ENCODE measurements around the gene TNFSF12.

TNFSF12 gene

DNA sequence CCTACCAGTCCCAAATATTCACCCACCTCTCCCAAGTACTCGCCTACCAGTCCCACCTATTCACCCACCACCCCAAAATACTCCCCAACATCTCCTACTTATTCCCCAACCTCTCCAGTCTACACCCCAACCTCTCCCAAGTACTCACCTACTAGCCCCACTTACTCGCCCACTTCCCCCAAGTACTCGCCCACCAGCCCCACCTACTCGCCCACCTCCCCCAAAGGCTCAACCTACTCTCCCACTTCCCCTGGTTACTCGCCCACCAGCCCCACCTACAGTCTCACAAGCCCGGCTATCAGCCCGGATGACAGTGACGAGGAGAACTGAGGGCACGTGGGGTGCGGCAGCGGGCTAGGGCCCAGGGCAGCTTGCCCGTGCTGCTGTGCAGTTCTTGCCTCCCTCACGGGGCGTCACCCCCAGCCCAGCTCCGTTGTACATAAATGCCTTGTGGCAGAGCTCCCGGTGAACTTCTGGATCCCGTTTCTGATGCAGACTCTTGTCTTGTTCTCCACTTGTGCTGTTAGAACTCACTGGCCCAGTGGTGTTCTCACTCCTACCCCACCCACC, 34.9 kb upstream of the TNFSF12 start:
- Histone ChIP-seq H2BK120ac (ENCODE audit: insufficient read depth, low read length, poor library complexity) (no peak overlapping the region), H3K27ac (ENCODE audit: low read depth, low read length) (no peak overlapping the region), H4K8ac (ENCODE audit: low read depth, low read length) (no peak overlapping the region), H3K9ac (ENCODE audit: low read length) (no peak overlapping the region), H3K4me3 (ENCODE audit: low read depth, low read length) (no peak overlapping the region), H2BK12ac (ENCODE audit: low read length) (no peak overlapping the region), H4K91ac (ENCODE audit: low read depth, low read length) (no peak overlapping the region), H3K4ac (ENCODE audit: low read depth, low read length) (no peak overlapping the region), H3K4me2 (ENCODE audit: low read length) (no peak overlapping the region), H3K4me1 (ENCODE audit: control insufficient read depth in 1 of 2, insufficient read depth in 2 of 2, low read length in 2 of 2) (no peaks in the 10 kb centered on the region), H2AFZ (ENCODE audit: insufficient read depth, low read length, poor library complexity) (no peak overlapping the region), H3K27me3 (ENCODE audit: insufficient read depth, low read length) (no peaks in the 10 kb centered on the region), H3K14ac (ENCODE audit: low read length) (no peak overlapping the region), H3K23ac (ENCODE audit: low read length) (no peak overlapping the region), H3K79me1 (ENCODE audit: low read length) (no peaks in the 10 kb centered on the region), H2AK5ac (ENCODE audit: low read length) (no peak overlapping the region), H3K18ac (ENCODE audit: low read length) (no peak overlapping the region), H3K9me3 (ENCODE audit: insufficient read depth, low read depth, low read length) (peaks cover 2% of the 10 kb centered on the region), H3K79me2 (ENCODE audit: control insufficient read depth, insufficient read depth, low read length, poor library complexity) (no peaks in the 10 kb centered on the region), H3K36me3 (ENCODE audit: control insufficient read depth in 1 of 2, insufficient read depth in 2 of 2, low read length in 2 of 2) (peaks cover 55 to 58% of the 10 kb centered on the region in 2 experiments), H2BK5ac (ENCODE audit: low read depth, low read length, poor library complexity) (no peak overlapping the region), H4K12ac (ENCODE audit: low read depth, low read length) (no peak overlapping the region)
- WGBS (ENCODE audit: extremely low coverage, insufficient coverage, insufficient read length) = 100% methylated on average over 1 of the region's 17 CpGs
- no peak for DNase-seq

DNA sequence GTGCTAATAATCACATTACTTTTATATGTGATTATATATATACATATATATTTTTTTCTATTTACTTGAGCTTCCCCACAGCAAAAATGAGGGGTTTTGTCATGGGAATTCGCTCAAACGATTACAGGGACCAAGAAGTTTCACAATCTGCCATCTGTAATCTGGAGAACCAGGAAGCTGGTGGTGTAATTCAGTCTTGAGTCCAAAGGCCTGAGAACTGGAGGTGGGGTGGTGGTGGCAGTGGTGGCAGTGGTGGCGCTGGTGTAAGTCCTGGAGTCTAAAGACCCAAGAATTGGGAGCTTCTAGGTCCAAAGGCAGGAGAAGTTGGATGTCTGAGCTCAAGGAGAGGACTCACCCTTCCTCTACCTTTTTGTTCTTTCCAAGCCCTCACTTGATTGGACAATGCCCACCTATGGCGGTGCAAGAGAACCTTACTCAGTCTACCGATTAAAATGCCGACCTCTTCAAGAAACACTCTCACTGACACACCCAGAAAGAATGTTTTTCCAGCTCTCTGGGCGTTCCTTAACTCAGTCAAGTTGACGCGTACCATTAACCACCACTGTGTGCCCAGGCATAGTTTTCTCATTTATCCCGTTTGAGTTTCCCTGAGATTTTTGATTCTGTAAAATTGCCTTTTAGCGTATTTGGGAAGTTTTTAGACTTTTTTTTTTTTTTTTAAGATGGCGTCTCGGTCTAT, 32.8 kb upstream of the TNFSF12 start:
- Histone ChIP-seq H3K27me3 (ENCODE audit: insufficient read depth, low read length) (no peaks in the 10 kb centered on the region), H3K4me2 (ENCODE audit: low read length) (no peak overlapping the region), H2BK12ac (ENCODE audit: low read length) (no peak overlapping the region), H4K12ac (ENCODE audit: low read depth, low read length) (no peak overlapping the region), H3K4ac (ENCODE audit: low read depth, low read length) (no peak overlapping the region), H3K18ac (ENCODE audit: low read length) (no peak overlapping the region), H3K4me1 (ENCODE audit: control insufficient read depth in 1 of 2, insufficient read depth in 2 of 2, low read length in 2 of 2) (no peaks in the 10 kb centered on the region), H3K23ac (ENCODE audit: low read length) (no peak overlapping the region), H3K27ac (ENCODE audit: low read depth, low read length) (no peak overlapping the region), H4K91ac (ENCODE audit: low read depth, low read length) (no peak overlapping the region), H3K79me2 (ENCODE audit: control insufficient read depth, insufficient read depth, low read length, poor library complexity) (no peaks in the 10 kb centered on the region), H2AK5ac (ENCODE audit: low read length) (no peak overlapping the region), H2BK5ac (ENCODE audit: low read depth, low read length, poor library complexity) (no peak overlapping the region), H2BK120ac (ENCODE audit: insufficient read depth, low read length, poor library complexity) (no peak overlapping the region), H3K14ac (ENCODE audit: low read length) (no peak overlapping the region), H3K4me3 (ENCODE audit: low read depth, low read length) (no peak overlapping the region), H3K9me3 (ENCODE audit: insufficient read depth, low read depth, low read length) (peaks cover under 1% of the 10 kb centered on the region), H4K8ac (ENCODE audit: low read depth, low read length) (no peak overlapping the region), H3K36me3 (ENCODE audit: control insufficient read depth in 1 of 2, insufficient read depth in 2 of 2, low read length in 2 of 2) (peaks cover 35 to 39% of the 10 kb centered on the region in 2 experiments), H3K79me1 (ENCODE audit: low read length) (no peaks in the 10 kb centered on the region), H2AFZ (ENCODE audit: insufficient read depth, low read length, poor library complexity) (no peak overlapping the region), H3K9ac (ENCODE audit: low read length) (no peak overlapping the region)
- WGBS (ENCODE audit: extremely low coverage, insufficient coverage, insufficient read length) = no CpG with 5 or more reads among the region's 13 CpGs
- DNase-seq = no peak

- H3K4me3 ChIP-seq (ENCODE audit: low read depth, low read length) = no peak overlapping the region
Observed at GRCh38 chr17:7523033-7523432, 25.8 kb upstream of the TNFSF12 start.

DNA sequence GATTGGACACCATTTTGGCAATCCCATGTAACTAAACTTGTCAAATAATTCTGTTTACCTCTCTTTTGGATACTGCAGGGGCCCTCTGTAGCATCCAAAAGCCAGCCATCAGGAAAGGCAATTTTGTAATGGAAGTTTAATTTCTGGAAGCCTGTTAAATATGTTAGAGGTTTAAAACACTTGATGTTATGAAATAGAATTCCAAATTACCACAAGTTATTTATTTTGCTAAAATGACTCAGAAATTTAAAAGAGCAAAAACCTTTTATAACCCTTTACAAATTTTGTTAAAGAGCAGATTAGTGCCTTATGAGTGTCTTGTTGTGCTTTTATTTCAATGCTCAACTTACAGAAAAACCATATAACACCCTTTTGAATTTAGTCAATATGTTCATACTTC, 20.0 kb upstream of the TNFSF12 start:
- Histone ChIP-seq H3K36me3 (ENCODE audit: control insufficient read depth in 1 of 2, insufficient read depth in 2 of 2, low read length in 2 of 2) (no peaks in the 10 kb centered on the region), H3K23ac (ENCODE audit: low read length) (no peak overlapping the region), H3K14ac (ENCODE audit: low read length) (no peak overlapping the region), H3K9ac (ENCODE audit: low read length) (no peak overlapping the region), H3K9me3 (ENCODE audit: insufficient read depth, low read depth, low read length) (peaks cover 7% of the 10 kb centered on the region), H3K4ac (ENCODE audit: low read depth, low read length) (no peak overlapping the region), H4K91ac (ENCODE audit: low read depth, low read length) (no peak overlapping the region), H2AK5ac (ENCODE audit: low read length) (no peak overlapping the region), H3K4me3 (ENCODE audit: low read depth, low read length) (no peak overlapping the region), H3K27ac (ENCODE audit: low read depth, low read length) (no peak overlapping the region), H3K4me1 (ENCODE audit: control insufficient read depth in 1 of 2, insufficient read depth in 2 of 2, low read length in 2 of 2) (no peaks in the 10 kb centered on the region), H2BK120ac (ENCODE audit: insufficient read depth, low read length, poor library complexity) (no peak overlapping the region), H2AFZ (ENCODE audit: insufficient read depth, low read length, poor library complexity) (no peak overlapping the region), H3K18ac (ENCODE audit: low read length) (no peak overlapping the region), H2BK12ac (ENCODE audit: low read length) (no peak overlapping the region), H4K12ac (ENCODE audit: low read depth, low read length) (no peak overlapping the region), H3K27me3 (ENCODE audit: insufficient read depth, low read length) (no peaks in the 10 kb centered on the region), H2BK5ac (ENCODE audit: low read depth, low read length, poor library complexity) (no peak overlapping the region), H3K79me2 (ENCODE audit: control insufficient read depth, insufficient read depth, low read length, poor library complexity) (no peaks in the 10 kb centered on the region), H3K79me1 (ENCODE audit: low read length) (no peaks in the 10 kb centered on the region), H3K4me2 (ENCODE audit: low read length) (no peak overlapping the region), H4K8ac (ENCODE audit: low read depth, low read length) (no peak overlapping the region)
- no peak for DNase-seq

More at GRCh38 chr17:7523033-7523432, 25.8 kb upstream of the TNFSF12 start:
- Histone ChIP-seq H2BK5ac (ENCODE audit: low read depth, low read length, poor library complexity) (no peak overlapping the region), H4K12ac (ENCODE audit: low read depth, low read length) (no peak overlapping the region), H2AFZ (ENCODE audit: insufficient read depth, low read length, poor library complexity) (no peak overlapping the region), H3K9me3 (ENCODE audit: insufficient read depth, low read depth, low read length) (peaks cover under 1% of the 10 kb centered on the region), H3K4me1 (ENCODE audit: control insufficient read depth in 1 of 2, insufficient read depth in 2 of 2, low read length in 2 of 2) (no peaks in the 10 kb centered on the region), H3K18ac (ENCODE audit: low read length) (no peak overlapping the region), H2AK5ac (ENCODE audit: low read length) (no peak overlapping the region), H2BK120ac (ENCODE audit: insufficient read depth, low read length, poor library complexity) (no peak overlapping the region), H3K79me1 (ENCODE audit: low read length) (no peaks in the 10 kb centered on the region), H4K91ac (ENCODE audit: low read depth, low read length) (no peak overlapping the region), H3K27ac (ENCODE audit: low read depth, low read length) (no peak overlapping the region), H3K23ac (ENCODE audit: low read length) (no peak overlapping the region), H2BK12ac (ENCODE audit: low read length) (no peak overlapping the region), H3K14ac (ENCODE audit: low read length) (no peak overlapping the region), H3K36me3 (ENCODE audit: control insufficient read depth in 1 of 2, insufficient read depth in 2 of 2, low read length in 2 of 2) (no peaks in the 10 kb centered on the region), H3K27me3 (ENCODE audit: insufficient read depth, low read length) (no peaks in the 10 kb centered on the region), H3K4me2 (ENCODE audit: low read length) (no peak overlapping the region), H3K9ac (ENCODE audit: low read length) (no peak overlapping the region), H3K79me2 (ENCODE audit: control insufficient read depth, insufficient read depth, low read length, poor library complexity) (no peaks in the 10 kb centered on the region), H4K8ac (ENCODE audit: low read depth, low read length) (no peak overlapping the region), H3K4ac (ENCODE audit: low read depth, low read length) (no peak overlapping the region)
- DNase-seq = peak in 1 of 2 donors; percentile 26
- WGBS (ENCODE audit: extremely low coverage, insufficient coverage, insufficient read length) = no CpG with 5 or more reads among the region's 10 CpGs
